SH-SY5Y (cell line): ENCODE data around the gene XAF1.

Experiments used
- GATA2 ChIP-seq: IDR thresholded peaks from 2 replicates; pipeline ENCODE4 v1.6.1; 2011; ENCODE audit warnings: mild to moderate bottlenecking, low read depth, low read length
- GATA3 ChIP-seq: IDR thresholded peaks from 2 replicates; pipeline ENCODE4 v1.6.1; 2011; ENCODE audit warnings: low read depth, mild to moderate bottlenecking, low read length, moderate library complexity

DNA sequence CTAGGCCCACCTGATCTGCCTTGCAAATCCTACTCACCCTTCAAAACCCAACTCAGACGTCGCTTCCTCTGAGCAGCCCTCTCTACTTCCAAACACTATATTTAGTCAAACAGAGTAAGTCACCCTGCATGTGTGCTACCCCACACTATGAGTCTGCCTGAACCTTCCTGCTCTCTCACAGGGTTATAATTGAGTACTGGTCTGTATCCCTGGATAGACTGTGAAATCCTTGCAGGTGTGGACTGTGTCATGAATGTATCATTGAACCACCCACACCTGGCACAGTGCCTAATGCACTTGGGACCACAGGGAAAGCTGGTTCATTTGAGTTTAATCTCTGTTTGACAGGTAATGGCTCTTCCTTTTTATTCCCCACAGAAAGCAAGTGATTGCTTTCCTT, 23.6 kb downstream of the XAF1 start:
- TF ChIP-seq GATA3 (no peak), GATA2 (no peak)
